RWPE1 (cell line): ENCODE data around the gene SH3GL1.
"Not testable (repeated sequence)": the region's sequence is repeated elsewhere in the genome, so short reads cannot be mapped to it uniquely, and the experiment has no call there.

ENCODE experiments used
- CTCF ChIA-PET: fragments of 350-600 bp; sonication (Branson Sonifier 250); formaldehyde crosslinking; extraction: SDS; loops from one replicate; lab custom pipeline; 2021; lab: Yijun Ruan, JAX
- POLR2A ChIA-PET: fragments of 400-600 bp; formaldehyde crosslinking; extraction: SDS; loops from one replicate; lab custom pipeline; 2020; ENCODE audit warnings: antibody characterized with exemption; ENCODE audit not compliant: low non-redundant PET; lab: Yijun Ruan, JAX
- DNase-seq: peaks from one replicate; pipeline ENCODE4 v3.0.0; 2012; ENCODE audit warnings: low spot score
- H3K27ac ChIP-seq: fragments of 450-650 bp; 2 replicates; pipeline ENCODE4 v1.5.1; 2017
- CTCF ChIP-seq: fragments of 450-650 bp; conservative IDR thresholded peaks from 2 replicates; pipeline ENCODE4 v1.5.1; 2017; ENCODE audit warnings: low read depth, mild to moderate bottlenecking

SH3GL1 gene

GRCh38 chr19:4337906-4338440, 62.4 kb downstream of the SH3GL1 start:
- no peak for TF ChIP-seq CTCF
- POLR2A ChIA-PET, result no interaction called here
- peak overlapping the region; percentile 82 for H3K27ac ChIP-seq
- no peak for DNase-seq
- CTCF ChIA-PET, result interaction anchor here (0.6 to 1.3 kb wide), 2 partner anchors 71 to 298 kb away, joined by 3 to 12 read pairs; no protein-coding TSS in a partner anchor

GRCh38 chr19:4334929-4335570, 65.3 kb downstream of the SH3GL1 start:
- no peak for DNase-seq
- CTCF ChIA-PET, result no interaction called here
- H3K27ac ChIP-seq, result no peak overlapping the region
- POLR2A ChIA-PET, result no interaction called here
- no peak for TF ChIP-seq CTCF

- no peak overlapping the region for H3K27ac ChIP-seq
- CTCF ChIA-PET, result interaction anchor here (0.6 kb wide), 1 partner anchor 24 kb away, joined by 3 read pairs; no protein-coding TSS in a partner anchor
- POLR2A ChIA-PET, result interaction anchor here (0.7 kb wide), 1 partner anchor 581 kb away, joined by 5 read pairs; no protein-coding TSS in a partner anchor
- no peak for DNase-seq
- TF ChIP-seq CTCF, result no peak
Measured at GRCh38 chr19:4329858-4330257, 70.5 kb downstream of the SH3GL1 start.

- DNase-seq, H3K27ac ChIP-seq, POLR2A ChIA-PET: not testable (repeated sequence)
- CTCF ChIA-PET, result interaction anchor here (0.6 kb wide), 1 partner anchor 23 kb away, joined by 3 read pairs; no protein-coding TSS in a partner anchor
Measured at GRCh38 chr19:4328991-4329681, 71.2 kb downstream of the SH3GL1 start.

GRCh38 chr19:4328243-4328990, 71.9 kb downstream of the SH3GL1 start:
- no peak for TF ChIP-seq CTCF
- CTCF ChIA-PET, result no interaction called here
- H3K27ac ChIP-seq, result no peak overlapping the region
- POLR2A ChIA-PET, result no interaction called here
- DNase-seq, result no peak

GRCh38 chr19:4327877-4328242, 72.5 kb downstream of the SH3GL1 start:
- CTCF ChIA-PET, result no interaction called here
- H3K27ac ChIP-seq, result no peak overlapping the region
- no peak for DNase-seq
- POLR2A ChIA-PET, result no interaction called here
- TF ChIP-seq CTCF, result no peak
